GM04503 (cell line): ENCODE results near the gene CFAP61.
"Not testable (repeated sequence)": the region's sequence is repeated elsewhere in the genome, so short reads cannot be mapped to it uniquely, and the experiment has no call there.

ENCODE experiments used
- DNase-seq: peaks from one replicate; pipeline ENCODE4 v3.0.0-alpha.2; 2012; ENCODE audit warnings: low read depth

The CFAP61 gene

DNA sequence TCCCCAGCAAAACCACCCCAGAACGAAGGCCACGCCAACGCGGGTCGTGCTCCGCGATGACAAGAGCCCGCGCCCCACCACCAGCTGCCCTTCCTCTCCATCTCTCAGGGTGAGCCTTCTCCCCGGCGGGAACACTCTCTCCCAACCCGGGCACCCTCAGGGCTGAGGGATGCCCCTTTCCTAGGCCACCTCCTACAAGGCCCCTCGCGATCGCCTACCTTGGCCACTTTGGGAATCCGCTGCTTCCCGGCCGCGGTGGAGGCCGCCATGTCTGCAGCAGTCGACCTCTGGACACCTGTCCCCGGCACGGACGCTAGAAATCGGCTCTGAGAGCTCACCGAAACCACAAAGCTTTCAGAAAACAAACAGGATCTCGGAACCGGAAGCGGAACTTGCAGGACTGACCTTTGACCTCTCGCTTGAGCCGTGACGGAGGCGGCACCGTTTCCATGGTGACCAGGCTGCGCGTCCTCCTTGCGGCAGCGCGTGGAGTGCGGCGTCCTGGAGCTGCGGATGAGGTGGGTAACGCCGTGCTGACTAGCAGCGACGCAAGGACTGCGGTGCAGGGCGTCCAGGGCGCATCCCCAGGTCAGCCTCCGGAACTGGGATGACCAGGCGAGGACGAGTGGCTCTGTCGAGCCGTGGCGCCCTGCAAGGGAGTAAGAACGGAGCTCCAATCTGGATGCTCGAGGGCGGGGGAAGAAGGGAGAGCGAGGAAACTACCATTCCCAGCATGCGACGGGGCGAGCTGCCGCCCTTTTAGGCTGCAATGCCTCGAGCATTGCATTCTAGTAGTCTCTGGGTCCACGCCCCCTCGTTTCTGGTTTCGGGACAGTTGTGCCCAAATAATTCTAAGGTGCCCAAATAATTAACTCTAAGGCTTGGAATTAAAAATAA, at the start of gene CFAP61, which contains the start of gene CRNKL1:
TSS of gene CFAP61 (plus strand) at position 459 of the 897 bp plus-strand sequence. CDS start 4,122 bp downstream, outside the sequence.
TSS of gene CRNKL1 (minus strand) at position 393 of the 897 bp plus-strand sequence. CDS start at position 269, 124 bp downstream.
- DNase-seq, result peak; percentile 70

GRCh38 chr20:20003031-20003954, 49.0 kb upstream of the CFAP61 start:
- no peak for DNase-seq

DNA sequence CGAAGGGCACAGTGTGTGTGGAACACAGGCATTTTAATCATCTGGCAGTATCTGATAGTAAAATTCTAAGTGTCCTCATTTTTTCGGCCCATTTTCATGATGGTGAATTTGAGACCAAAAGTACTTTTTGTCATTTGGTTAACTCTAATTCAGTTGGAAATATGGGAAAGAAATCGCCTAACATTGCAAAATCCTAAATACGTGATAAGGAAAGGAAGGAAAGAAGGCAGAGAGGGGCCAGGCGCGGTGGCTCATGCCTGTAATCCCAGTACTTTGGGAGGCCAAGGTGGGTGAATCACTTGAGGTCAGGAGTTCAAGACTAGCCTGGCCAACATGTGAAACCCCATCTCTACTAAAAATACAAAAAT, 48.4 kb upstream of the CFAP61 start:
- not testable (repeated sequence) for DNase-seq

DNA sequence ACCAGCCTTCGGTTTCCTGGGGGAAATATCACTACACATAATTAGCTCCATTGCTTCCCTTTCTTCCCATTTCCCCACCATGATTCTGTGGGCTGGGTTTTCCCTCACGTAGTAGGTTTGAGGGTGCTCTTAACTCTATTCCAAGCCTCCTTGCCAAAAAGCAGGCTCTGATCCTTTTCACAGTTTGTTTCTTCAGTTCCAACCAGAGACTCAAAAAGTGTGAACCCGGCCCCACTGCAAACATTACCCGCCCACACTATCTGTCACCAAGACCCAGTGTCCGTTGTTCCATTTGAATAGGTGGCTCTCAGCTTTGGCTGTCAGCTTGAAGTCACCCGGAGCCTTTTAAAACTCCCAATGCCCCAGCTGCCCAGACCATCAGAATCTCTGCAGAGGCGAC, 47.0 kb upstream of the CFAP61 start:
- no peak for DNase-seq

GRCh38 chr20:20009784-20010253, 42.5 kb upstream of the CFAP61 start:
- no peak for DNase-seq

DNA sequence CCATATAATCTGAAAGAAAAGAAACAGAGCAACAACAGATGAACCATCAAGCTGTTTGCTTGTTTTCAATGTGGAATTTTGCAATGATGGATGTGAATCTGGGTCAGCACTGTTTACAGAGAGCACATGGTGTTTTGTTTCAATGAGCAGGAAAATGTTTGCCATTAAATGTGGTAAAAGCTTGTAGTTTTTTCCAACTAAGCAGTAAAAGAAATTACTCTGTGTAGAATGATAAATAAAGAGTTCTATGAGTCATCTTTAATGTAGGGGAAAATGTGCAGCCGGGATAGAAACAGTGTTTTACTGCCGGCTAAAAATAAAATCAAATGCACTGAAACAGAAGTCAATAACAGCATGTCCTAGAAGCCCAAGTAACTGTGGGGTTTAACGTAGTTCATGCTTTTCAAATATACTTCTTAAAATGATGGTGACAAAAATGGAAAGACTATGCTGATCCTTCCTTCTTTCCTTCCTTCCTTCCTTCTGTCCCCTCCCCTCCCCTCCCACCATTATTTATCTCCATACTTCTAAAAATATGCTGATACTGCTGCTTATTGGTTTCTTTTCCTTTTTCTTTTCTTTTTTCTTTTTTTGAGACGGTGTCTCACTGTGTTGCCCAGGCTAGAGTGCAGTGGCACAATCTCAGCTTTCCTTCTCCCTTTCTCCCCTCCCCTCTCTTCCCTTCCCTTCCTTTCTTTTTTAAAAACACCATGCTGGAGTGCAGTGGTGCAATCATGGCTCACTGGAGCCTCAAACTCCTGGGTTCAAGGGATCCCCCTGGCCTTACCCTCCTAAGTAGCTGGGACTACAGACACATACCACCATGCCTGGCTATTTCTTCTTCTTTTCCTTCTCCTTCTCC, 41.5 kb upstream of the CFAP61 start:
- peak; percentile 70 for DNase-seq

DNA sequence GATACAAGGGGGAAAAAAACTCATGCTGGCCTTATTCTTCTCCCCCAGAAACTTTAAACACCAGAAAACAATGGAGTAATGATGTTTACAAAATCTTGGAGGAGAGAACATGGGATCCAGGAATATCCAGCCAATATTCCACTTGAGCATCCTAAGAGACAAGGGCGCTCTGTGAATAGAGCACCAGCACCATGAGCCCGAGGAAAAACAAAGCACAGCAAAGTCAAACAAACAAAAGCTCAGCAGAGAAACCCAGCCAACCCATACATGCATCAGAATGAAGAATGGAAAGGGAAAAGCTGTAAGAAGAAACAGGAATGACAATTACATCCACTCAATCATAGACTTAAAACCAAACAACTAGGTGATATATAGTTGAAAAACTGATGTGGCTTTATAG, 39.8 kb upstream of the CFAP61 start:
- no peak for DNase-seq

DNA sequence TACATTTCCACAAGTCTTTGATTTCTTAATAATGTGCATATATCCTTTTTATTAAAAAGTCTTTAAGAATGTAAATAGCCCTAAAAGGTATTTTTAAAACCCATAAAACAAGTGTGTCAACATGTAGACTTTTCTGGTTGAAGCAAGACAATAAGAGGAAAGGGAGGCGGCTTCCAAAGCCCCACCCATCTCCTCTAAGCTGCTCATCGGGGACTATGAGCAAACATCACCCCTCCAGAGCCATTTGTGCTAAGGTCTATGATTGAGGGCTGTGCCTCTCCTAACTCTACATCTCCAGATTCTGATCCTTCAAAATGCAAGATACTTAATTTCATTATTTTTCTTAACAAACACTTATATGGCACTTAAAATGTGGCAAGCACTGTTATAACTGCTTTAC, 37.7 kb upstream of the CFAP61 start:
- no peak for DNase-seq

GRCh38 chr20:20017001-20017843, 35.1 kb upstream of the CFAP61 start, which contains the start of gene NAA20:
NAA20 (plus strand) TSS chr20:20017362; CDS start chr20:20017397, 35 bp downstream.
- DNase-seq, result peak; percentile 48

- no peak for DNase-seq
Measured at GRCh38 chr20:20017844-20018185, 34.5 kb upstream of the CFAP61 start.

GRCh38 chr20:20018366-20018765, 34.0 kb upstream of the CFAP61 start:
- no peak for DNase-seq

DNA sequence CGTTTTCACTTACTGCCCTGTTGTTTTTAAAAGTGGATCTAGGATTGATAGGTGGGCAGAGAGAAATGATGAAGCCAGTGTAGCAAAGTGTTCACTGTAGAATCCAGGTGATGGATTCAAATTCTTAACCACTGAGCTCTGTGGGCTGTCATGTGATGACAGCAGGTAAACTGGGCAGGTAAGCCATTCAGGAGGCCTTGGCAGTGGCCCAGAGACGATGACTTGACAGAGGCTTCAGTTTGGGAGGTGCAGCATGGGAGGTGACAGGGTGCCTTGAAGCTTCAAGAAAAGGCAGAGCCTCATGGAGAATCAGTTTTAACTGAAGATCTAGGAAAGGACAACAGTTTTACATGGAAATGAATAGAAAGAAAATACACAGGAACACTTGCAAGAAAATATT, 33.2 kb upstream of the CFAP61 start:
- no peak for DNase-seq

GRCh38 chr20:20020908-20021307, 31.4 kb upstream of the CFAP61 start:
- DNase-seq, result no peak

DNA sequence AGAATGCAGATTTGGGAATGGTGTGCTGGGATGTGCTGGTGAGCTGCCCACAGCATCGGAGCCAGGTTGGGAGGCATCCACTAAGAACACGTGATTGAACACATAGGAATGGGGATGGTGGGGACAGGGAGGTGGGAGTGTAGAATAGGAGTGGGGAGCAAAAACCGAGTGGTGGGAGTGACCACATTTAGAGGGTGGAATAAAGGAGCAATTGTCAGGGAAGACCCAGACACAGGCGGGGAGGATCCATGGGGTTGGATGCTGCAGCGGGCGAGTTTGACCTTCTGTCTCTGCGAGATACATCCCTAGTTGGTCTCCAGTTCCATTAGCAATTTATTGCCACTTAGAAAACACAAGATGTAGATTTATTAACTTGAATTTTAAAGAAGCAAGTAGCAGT, 30.5 kb upstream of the CFAP61 start:
- no peak for DNase-seq

DNA sequence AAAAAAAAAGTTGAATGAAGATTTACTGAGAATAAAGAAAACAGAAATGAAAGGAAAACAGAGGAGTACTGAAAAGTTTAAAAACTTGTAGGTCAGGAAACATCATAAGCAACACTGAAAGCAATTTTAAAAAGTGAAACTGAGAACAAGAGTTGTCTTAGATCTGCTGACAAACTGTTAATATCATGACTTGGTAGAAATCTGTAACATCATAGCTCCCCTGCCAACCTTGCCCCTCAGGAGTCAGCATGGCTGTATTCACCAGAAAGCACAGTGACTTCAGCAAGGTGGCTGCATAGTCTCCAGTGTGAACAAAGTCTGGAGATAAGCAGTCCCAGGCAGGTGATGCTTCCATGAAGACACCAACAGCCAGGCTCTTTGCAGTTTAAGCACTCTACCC, 29.8 kb upstream of the CFAP61 start:
- no peak for DNase-seq

DNA sequence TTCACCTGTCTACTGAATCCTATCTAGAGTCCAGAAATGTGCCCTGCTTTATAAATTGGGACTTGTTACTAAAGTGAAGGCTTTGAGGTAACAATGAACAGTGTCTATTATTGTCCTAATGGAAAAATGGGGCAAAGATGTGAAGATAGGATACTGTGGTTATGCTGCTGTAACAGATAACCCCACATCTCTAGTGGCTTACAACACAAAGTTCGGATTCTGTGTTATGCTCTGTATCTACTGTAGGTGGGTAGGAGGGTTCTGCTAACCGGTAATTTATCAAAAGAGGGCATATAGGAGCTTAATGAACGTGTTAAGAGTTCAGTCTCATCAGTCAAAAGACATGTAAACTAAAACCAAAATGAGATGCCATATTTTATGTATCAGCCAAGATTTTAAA, 28.9 kb upstream of the CFAP61 start:
- DNase-seq, result no peak

- peak; percentile 21 for DNase-seq
Measured at GRCh38 chr20:20024942-20025341, 27.4 kb upstream of the CFAP61 start.

DNA sequence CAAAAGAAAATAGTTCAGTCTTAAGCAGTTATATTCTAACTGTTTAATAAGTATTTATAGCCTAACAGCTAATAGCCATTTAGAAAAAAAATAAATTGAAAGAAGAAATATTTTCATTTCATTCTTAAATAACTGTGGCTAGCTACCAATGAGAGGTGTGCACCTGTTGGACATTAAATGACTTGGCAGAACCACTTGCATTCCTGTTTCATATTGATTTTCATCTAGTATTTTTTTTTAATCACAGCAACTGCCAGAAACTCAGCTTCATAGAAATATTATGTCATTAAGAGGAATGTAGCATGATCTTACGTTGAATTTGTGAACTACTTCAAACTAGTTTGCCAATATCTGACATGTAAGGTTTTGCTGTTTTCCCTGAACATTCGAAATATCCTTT, 25.0 kb upstream of the CFAP61 start:
- DNase-seq, result no peak

GRCh38 chr20:20031790-20032189, 20.5 kb upstream of the CFAP61 start:
- DNase-seq, result no peak

- DNase-seq, result no peak
Measured at GRCh38 chr20:20034486-20034885, 17.8 kb upstream of the CFAP61 start.

DNA sequence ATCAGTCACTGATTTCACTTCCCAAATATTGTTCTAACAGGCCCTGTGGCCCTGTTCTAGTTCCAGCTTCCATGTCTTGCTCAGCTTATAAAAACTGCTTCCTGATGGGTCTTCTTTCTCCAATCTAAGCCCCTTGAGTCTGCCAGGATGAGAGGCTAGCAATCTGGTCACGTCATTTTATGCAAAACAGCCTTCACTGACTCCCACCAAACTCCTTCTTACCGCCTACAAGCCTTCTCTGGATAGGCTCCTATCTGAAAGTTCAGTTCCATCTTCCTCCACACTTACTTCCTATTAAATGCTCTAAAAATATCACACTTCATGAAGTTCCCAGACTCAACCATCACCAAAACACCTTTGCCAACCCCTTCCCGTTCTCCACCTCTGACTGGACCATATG, 15.6 kb upstream of the CFAP61 start:
- no peak for DNase-seq
